Neural cell (in vitro differentiated cells): ENCODE data around the gene MYO1G. TPM values are rescaled to one million over a fixed set of nuclear protein-coding genes. Genes with fewer than 3 reads are reported as not detected.
"Not testable (repeated sequence)": the region's sequence is repeated elsewhere in the genome, so short reads cannot be mapped to it uniquely, and the experiment has no call there.

Source experiments
- H2AFZ ChIP-seq: fragments of 200-600, 300-800 bp; sonication (generic), shearing (Covaris generic); 2 replicates; pipeline ENCODE4 v1.6.0; 2014; ENCODE audit warnings: low read depth, mild to moderate bottlenecking, antibody characterized with exemption, low read length, moderate library complexity
- H3F3A ChIP-seq: fragments of 200-600 bp; shearing (Covaris generic); 2 replicates; pipeline ENCODE4 v1.6.1; 2016; ENCODE audit warnings: mild to moderate bottlenecking, moderate library complexity, mixed read lengths, antibody characterized with exemption, low read length; ENCODE audit not compliant: insufficient read depth, poor library complexity, severe bottlenecking
- H3K27ac ChIP-seq: fragments of 200-600, 300-800 bp; sonication (generic), shearing (Covaris generic); 2 replicates; pipeline ENCODE4 v1.5.1; 2014; ENCODE audit warnings: mild to moderate bottlenecking, low read length, moderate library complexity
- H3K27me3 ChIP-seq: fragments of 300-800, 200-600 bp; sonication (generic), shearing (Covaris generic); 2 replicates; pipeline ENCODE4 v1.6.0; 2014; ENCODE audit warnings: mild to moderate bottlenecking, low read depth, low read length, moderate library complexity; ENCODE audit not compliant: insufficient read depth
- H3K36me3 ChIP-seq: fragments of 300-800, 200-600 bp; sonication (generic), shearing (Covaris generic); 2 replicates; pipeline ENCODE4 v1.5.1; 2014; ENCODE audit warnings: mild to moderate bottlenecking, antibody characterized with exemption, low read length, moderate library complexity; ENCODE audit not compliant: insufficient read depth
- H3K4me2 ChIP-seq: fragments of 300-800, 200-600 bp; sonication (generic), shearing (Covaris generic); 2 replicates; pipeline ENCODE4 v1.6.0; 2014; ENCODE audit warnings: mild to moderate bottlenecking, low read length
- H3K4me3 ChIP-seq: fragments of 300-800, 200-600 bp; sonication (generic), shearing (Covaris generic); 2 replicates; pipeline ENCODE4 v1.5.1; 2014; ENCODE audit warnings: mild to moderate bottlenecking, low read length, moderate library complexity
- H3K79me2 ChIP-seq: fragments of 200-600 bp; shearing (Covaris generic); replicated peaks from 2 replicates; pipeline ENCODE4 v1.6.0; 2014; ENCODE audit warnings: mild to moderate bottlenecking, low read length, moderate library complexity; ENCODE audit not compliant: insufficient read depth
- H3K9ac ChIP-seq: fragments of 300-800, 200-600 bp; sonication (generic), shearing (Covaris generic); 2 replicates; pipeline ENCODE4 v1.6.1; 2016; ENCODE audit warnings: mild to moderate bottlenecking, low read length, mixed read lengths
- H3K9me2 ChIP-seq: fragments of 200-600 bp; shearing (Covaris generic); 2 replicates; pipeline ENCODE4 v1.6.1; 2016; ENCODE audit warnings: mild to moderate bottlenecking, low read length, mixed read lengths; ENCODE audit not compliant: insufficient read depth
- H3K9me3 ChIP-seq: fragments of 200-600, 300-800 bp; sonication (generic), shearing (Covaris generic); 2 replicates; pipeline ENCODE4 v1.6.1; 2016; ENCODE audit warnings: mild to moderate bottlenecking, mixed run types, low read length, moderate library complexity, mixed read lengths
- H4K20me1 ChIP-seq: fragments of 200-600 bp; shearing (Covaris generic); 2 replicates; pipeline ENCODE4 v1.6.1; 2016; ENCODE audit warnings: mild to moderate bottlenecking, mixed run types; ENCODE audit not compliant: insufficient read depth
- EP300 ChIP-seq: fragments of 450-650 bp; conservative IDR thresholded peaks from 2 replicates; pipeline ENCODE4 v1.6.1; 2014; ENCODE audit warnings: antibody characterized with exemption, mild to moderate bottlenecking, moderate library complexity; ENCODE audit not compliant: poor library complexity, severe bottlenecking
- EZH2 ChIP-seq: fragments of 200-600, 300-800 bp; shearing (Covaris generic), sonication (generic); IDR thresholded peaks from 2 replicates; pipeline ENCODE4 v1.6.1; 2014; ENCODE audit warnings: antibody characterized with exemption, low read length, borderline replicate concordance, mild to moderate bottlenecking; ENCODE audit not compliant: insufficient read depth, poor library complexity, severe bottlenecking
- MXI1 ChIP-seq: fragments of 450-650 bp; conservative IDR thresholded peaks from 2 replicates; pipeline ENCODE4 v1.6.1; 2014; ENCODE audit warnings: antibody characterized with exemption, mild to moderate bottlenecking; ENCODE audit not compliant: poor library complexity, severe bottlenecking
- POLR2AphosphoS5 ChIP-seq: IDR thresholded peaks from 2 replicates; pipeline ENCODE4 v1.6.1; 2012
- RAD21 ChIP-seq: fragments of 450-650 bp; conservative IDR thresholded peaks from 2 replicates; pipeline ENCODE4 v1.6.1; 2014; ENCODE audit warnings: antibody characterized with exemption, mild to moderate bottlenecking, moderate library complexity
- SMC3 ChIP-seq: fragments of 450-650 bp; conservative IDR thresholded peaks from 2 replicates; pipeline ENCODE4 v1.6.1; 2014; ENCODE audit warnings: antibody characterized with exemption, mild to moderate bottlenecking, moderate library complexity; ENCODE audit not compliant: poor library complexity
- TAF1 ChIP-seq: IDR thresholded peaks from 2 replicates; pipeline ENCODE4 v1.6.1; 2012; ENCODE audit warnings: low read depth
- polyA plus RNA-seq: library from polyadenylated mRNA; depleted of rRNA; stranded (reverse); fragments of >200 nt; gene quantifications from 2 replicates; pipeline ENCODE4 v1.2.3, GENCODE V29; 2014
- TF ChIP-seq, protein P1 (sequence below): fragments of 450-650 bp; IDR thresholded peaks from 2 replicates; pipeline ENCODE4 v1.5.1; 2014; ENCODE audit warnings: antibody characterized with exemption, mild to moderate bottlenecking, moderate library complexity; ENCODE audit not compliant: poor library complexity, severe bottlenecking
- TF ChIP-seq, protein P2 (sequence below): IDR thresholded peaks from 2 replicates; pipeline ENCODE4 v1.6.1; 2012; ENCODE audit warnings: borderline replicate concordance

MYO1G gene
- polyA plus RNA-seq, 1 donor from 2014 or later = 0.38 TPM

DNA sequence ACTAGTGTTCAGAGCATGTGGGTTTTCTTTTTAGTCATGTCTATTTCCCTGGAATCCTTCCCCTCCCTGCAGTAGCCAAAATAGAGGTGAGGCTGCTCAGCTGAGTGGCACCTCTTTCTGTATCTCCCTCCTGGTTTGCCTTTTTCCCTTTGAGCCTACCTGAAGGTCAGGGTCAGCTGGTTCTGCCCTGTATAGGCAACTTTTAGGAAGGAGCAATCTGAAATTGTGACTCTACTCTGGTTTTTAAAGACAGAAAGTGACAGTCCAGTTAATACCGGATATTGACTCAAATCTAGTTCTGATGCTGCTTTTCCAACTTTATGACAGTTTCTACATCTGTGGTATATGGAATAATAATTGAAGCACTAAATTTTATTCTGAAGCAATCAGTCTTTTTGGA lies 47.2 kb upstream of the MYO1G start:
- H3K79me2 ChIP-seq = peaks cover 2% of the 10 kb centered on the region
- TF ChIP-seq EP300 (no peak), MXI1 (no peak), RAD21 (no peak), TAF1 (no peak), EZH2 (no peak), POLR2AphosphoS5 (no peak), SMC3 (no peak)
- TF ChIP-seq, protein P1, sequence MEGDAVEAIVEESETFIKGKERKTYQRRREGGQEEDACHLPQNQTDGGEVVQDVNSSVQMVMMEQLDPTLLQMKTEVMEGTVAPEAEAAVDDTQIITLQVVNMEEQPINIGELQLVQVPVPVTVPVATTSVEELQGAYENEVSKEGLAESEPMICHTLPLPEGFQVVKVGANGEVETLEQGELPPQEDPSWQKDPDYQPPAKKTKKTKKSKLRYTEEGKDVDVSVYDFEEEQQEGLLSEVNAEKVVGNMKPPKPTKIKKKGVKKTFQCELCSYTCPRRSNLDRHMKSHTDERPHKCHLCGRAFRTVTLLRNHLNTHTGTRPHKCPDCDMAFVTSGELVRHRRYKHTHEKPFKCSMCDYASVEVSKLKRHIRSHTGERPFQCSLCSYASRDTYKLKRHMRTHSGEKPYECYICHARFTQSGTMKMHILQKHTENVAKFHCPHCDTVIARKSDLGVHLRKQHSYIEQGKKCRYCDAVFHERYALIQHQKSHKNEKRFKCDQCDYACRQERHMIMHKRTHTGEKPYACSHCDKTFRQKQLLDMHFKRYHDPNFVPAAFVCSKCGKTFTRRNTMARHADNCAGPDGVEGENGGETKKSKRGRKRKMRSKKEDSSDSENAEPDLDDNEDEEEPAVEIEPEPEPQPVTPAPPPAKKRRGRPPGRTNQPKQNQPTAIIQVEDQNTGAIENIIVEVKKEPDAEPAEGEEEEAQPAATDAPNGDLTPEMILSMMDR = no peak
- TF ChIP-seq, protein P2, sequence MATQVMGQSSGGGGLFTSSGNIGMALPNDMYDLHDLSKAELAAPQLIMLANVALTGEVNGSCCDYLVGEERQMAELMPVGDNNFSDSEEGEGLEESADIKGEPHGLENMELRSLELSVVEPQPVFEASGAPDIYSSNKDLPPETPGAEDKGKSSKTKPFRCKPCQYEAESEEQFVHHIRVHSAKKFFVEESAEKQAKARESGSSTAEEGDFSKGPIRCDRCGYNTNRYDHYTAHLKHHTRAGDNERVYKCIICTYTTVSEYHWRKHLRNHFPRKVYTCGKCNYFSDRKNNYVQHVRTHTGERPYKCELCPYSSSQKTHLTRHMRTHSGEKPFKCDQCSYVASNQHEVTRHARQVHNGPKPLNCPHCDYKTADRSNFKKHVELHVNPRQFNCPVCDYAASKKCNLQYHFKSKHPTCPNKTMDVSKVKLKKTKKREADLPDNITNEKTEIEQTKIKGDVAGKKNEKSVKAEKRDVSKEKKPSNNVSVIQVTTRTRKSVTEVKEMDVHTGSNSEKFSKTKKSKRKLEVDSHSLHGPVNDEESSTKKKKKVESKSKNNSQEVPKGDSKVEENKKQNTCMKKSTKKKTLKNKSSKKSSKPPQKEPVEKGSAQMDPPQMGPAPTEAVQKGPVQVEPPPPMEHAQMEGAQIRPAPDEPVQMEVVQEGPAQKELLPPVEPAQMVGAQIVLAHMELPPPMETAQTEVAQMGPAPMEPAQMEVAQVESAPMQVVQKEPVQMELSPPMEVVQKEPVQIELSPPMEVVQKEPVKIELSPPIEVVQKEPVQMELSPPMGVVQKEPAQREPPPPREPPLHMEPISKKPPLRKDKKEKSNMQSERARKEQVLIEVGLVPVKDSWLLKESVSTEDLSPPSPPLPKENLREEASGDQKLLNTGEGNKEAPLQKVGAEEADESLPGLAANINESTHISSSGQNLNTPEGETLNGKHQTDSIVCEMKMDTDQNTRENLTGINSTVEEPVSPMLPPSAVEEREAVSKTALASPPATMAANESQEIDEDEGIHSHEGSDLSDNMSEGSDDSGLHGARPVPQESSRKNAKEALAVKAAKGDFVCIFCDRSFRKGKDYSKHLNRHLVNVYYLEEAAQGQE = no peak

DNA sequence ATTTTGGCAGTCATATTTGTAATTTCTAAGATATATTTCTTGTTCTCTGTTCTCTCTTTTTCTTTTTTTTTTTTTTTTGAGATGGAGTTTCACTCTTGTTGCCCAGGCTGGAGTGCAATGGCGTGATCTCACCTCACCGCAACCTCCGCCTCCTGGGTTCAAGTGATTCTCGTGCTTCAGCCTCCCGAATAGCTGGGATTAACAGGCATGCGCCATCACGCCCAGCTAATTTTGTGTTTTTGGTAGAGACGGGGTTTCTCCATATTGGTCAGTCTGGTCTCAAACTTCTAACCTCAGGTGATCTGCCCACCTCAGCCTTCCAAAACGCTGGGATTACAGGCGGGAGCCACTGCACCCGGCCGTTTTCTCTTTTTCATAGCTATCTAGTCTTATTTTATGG lies 46.7 kb upstream of the MYO1G start:
- not testable (repeated sequence) for H2AFZ ChIP-seq, H3K9me3 ChIP-seq, H3K27ac ChIP-seq, H3F3A ChIP-seq, H3K4me3 ChIP-seq, H3K9ac ChIP-seq, H3K4me2 ChIP-seq, H4K20me1 ChIP-seq, H3K27me3 ChIP-seq, H3K79me2 ChIP-seq, H3K36me3 ChIP-seq, H3K9me2 ChIP-seq

More for the DNA sequence above, 47.2 kb upstream of the MYO1G start:
- no peaks in the 10 kb centered on the region for H3K27me3 ChIP-seq
- H2AFZ ChIP-seq = no peak overlapping the region
- H3K9me3 ChIP-seq = no peaks in the 10 kb centered on the region
- H3K4me2 ChIP-seq = no peak overlapping the region
- no peaks in the 10 kb centered on the region for H3K36me3 ChIP-seq
- no peaks in the 10 kb centered on the region for H3F3A ChIP-seq
- no peaks in the 10 kb centered on the region for H3K9me2 ChIP-seq
- no peak overlapping the region for H3K27ac ChIP-seq
- H3K9ac ChIP-seq = no peak overlapping the region
- H4K20me1 ChIP-seq = no peaks in the 10 kb centered on the region
- H3K4me3 ChIP-seq = no peak overlapping the region

DNA sequence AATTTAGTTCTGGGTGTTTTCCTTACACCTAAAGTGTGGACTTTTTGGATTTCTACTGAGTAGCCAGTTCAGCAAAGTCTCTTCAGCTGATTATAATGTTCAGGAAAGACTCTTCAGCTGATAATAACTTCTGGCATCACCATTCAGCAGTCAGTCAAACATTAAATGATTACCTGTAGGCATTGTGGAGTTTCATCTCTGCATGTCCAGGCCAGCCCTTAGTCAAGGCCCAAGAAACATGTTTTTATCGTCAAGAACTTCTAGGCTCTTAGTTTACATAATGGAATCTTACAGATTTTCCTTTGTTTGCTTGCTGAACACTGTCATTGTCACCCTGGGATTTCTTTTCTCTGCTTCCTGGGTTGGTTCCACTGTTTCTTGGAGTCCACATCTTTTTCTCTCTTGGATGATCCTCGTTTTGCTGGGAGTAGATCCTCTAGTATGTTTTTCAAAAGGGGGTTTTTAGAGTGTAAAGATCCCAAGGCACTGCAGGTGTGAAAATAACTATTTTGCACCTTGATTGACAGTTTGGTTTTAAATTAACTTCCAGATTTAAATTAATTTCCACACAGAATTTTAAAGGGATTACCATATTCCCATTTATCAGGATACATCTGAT lies 45.4 kb upstream of the MYO1G start:
- Histone ChIP-seq H4K20me1 (no peaks in the 10 kb centered on the region), H3K9me3 (no peaks in the 10 kb centered on the region), H3K27me3 (no peaks in the 10 kb centered on the region), H3K4me3 (no peak overlapping the region), H3F3A (no peaks in the 10 kb centered on the region), H2AFZ (no peak overlapping the region), H3K9me2 (no peaks in the 10 kb centered on the region), H3K27ac (no peak overlapping the region), H3K9ac (no peak overlapping the region), H3K79me2 (peaks cover 2% of the 10 kb centered on the region), H3K36me3 (no peaks in the 10 kb centered on the region), H3K4me2 (no peak overlapping the region)
- no peak for TF ChIP-seq POLR2AphosphoS5
- TF ChIP-seq, protein P2 = no peak
- no peak for TF ChIP-seq MXI1
- TF ChIP-seq EZH2 = no peak
- TF ChIP-seq TAF1 = no peak
- TF ChIP-seq RAD21 = no peak
- TF ChIP-seq, protein P1 = no peak
- no peak for TF ChIP-seq SMC3
- no peak for TF ChIP-seq EP300
